HEK293 (cell line): ENCODE results near the gene PRDM5.

ENCODE experiments used
- CTCF ChIP-seq: fragments of 450-650 bp; formaldehyde crosslinking; IDR thresholded peaks from 2 replicates; pipeline ENCODE4 v1.5.1; 2016; ENCODE audit warnings: missing biosample characterization, missing genetic modification characterization
- GLI4 ChIP-seq: fragments of 450-650 bp; formaldehyde crosslinking; IDR thresholded peaks from 2 replicates; pipeline ENCODE4 v1.5.1; 2016; ENCODE audit warnings: missing biosample characterization, missing genetic modification characterization
- KLF1 ChIP-seq: fragments of 450-650 bp; formaldehyde crosslinking; IDR thresholded peaks from 2 replicates; pipeline ENCODE4 v1.5.1; 2016; ENCODE audit warnings: missing biosample characterization, missing genetic modification characterization
- REST ChIP-seq: fragments of 450-650 bp; formaldehyde crosslinking; IDR thresholded peaks from 2 replicates; pipeline ENCODE4 v1.5.1; 2016; ENCODE audit warnings: missing biosample characterization, missing genetic modification characterization
- ZEB2 ChIP-seq: fragments of 450-650 bp; formaldehyde crosslinking; IDR thresholded peaks from 2 replicates; pipeline ENCODE4 v1.5.1; 2016; ENCODE audit warnings: missing biosample characterization, missing genetic modification characterization
- ZFP37 ChIP-seq: fragments of 450-650 bp; formaldehyde crosslinking; IDR thresholded peaks from 2 replicates; pipeline ENCODE4 v1.5.1; 2016; ENCODE audit warnings: missing biosample characterization, missing genetic modification characterization
- ZNF157 ChIP-seq: fragments of 450-650 bp; formaldehyde crosslinking; IDR thresholded peaks from 2 replicates; pipeline ENCODE4 v1.5.1; 2016; ENCODE audit warnings: missing biosample characterization, missing genetic modification characterization
- ZNF274 ChIP-seq, 2 experiments: fragments of 200-500 bp in 1 of 2; fragments of 450-650 bp in 1 of 2; sonication (Bioruptor generic) in 1 of 2; formaldehyde crosslinking in 1 of 2; IDR thresholded peaks; 2 replicates each; pipeline versions ENCODE4 v1.5.1 to v1.6.1; 2014 to 2016; ENCODE audit warnings: borderline replicate concordance in 1 of 2, inconsistent platforms in 1 of 2, low read length in 1 of 2, missing biosample characterization in 1 of 2, missing genetic modification characterization in 1 of 2
- ZNF292 ChIP-seq: fragments of 450-650 bp; formaldehyde crosslinking; IDR thresholded peaks from 2 replicates; pipeline ENCODE4 v1.5.1; 2016; ENCODE audit warnings: low read depth, missing biosample characterization, missing genetic modification characterization, borderline replicate concordance
- ZNF335 ChIP-seq: fragments of 450-650 bp; formaldehyde crosslinking; conservative IDR thresholded peaks from 2 replicates; pipeline ENCODE4 v1.5.1; 2016; ENCODE audit warnings: missing biosample characterization, missing genetic modification characterization
- ZNF514 ChIP-seq: fragments of 450-650 bp; formaldehyde crosslinking; IDR thresholded peaks from 2 replicates; pipeline ENCODE4 v1.5.1; 2016; ENCODE audit warnings: missing biosample characterization, missing genetic modification characterization
- ZNF530 ChIP-seq: fragments of 450-650 bp; formaldehyde crosslinking; IDR thresholded peaks from 2 replicates; pipeline ENCODE4 v1.5.1; 2016; ENCODE audit warnings: low read depth, missing biosample characterization, missing genetic modification characterization
- ZNF610 ChIP-seq: fragments of 450-650 bp; formaldehyde crosslinking; IDR thresholded peaks from 2 replicates; pipeline ENCODE4 v1.5.1; 2016; ENCODE audit warnings: missing biosample characterization, missing genetic modification characterization, borderline replicate concordance
- ZXDB ChIP-seq: fragments of 450-650 bp; formaldehyde crosslinking; IDR thresholded peaks from 2 replicates; pipeline ENCODE4 v1.5.1; 2016; ENCODE audit warnings: missing biosample characterization, missing genetic modification characterization

DNA sequence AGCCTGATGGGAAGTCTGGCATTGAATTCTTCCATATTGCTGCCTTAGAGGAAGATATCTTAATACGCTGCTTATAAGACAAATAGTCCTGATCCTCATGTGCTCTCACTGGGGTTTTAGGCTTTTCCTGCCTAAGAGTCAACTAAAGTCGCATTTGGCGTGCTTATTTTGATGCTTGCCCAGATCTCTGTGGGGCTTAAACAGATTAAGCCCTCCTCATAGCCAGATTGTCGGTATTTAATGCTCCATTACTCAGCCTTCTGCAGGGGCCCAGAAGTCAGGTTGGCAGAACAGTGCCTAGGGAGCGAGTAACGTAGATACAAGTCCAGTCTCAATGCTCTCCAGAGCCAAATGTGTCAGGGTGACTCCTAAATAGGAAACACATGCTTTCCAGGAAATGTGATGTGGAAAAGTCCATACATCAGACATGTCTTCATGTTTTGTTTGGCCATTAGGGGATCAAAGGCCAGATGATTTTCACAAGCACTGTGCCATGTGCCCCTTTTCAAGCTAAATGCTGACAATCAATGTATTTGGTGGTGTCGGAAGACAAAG lies 262.8 kb downstream of the PRDM5 start:
- TF ChIP-seq KLF1 (tag by site-specific recombination) = no peak
- no peak for TF ChIP-seq CTCF (tag by site-specific recombination)
- no peak for TF ChIP-seq ZNF157 (tag by site-specific recombination)
- no peak for TF ChIP-seq ZNF514 (tag by site-specific recombination)
- TF ChIP-seq ZNF610 (tag by site-specific recombination) = no peak
- TF ChIP-seq ZEB2 (tag by site-specific recombination) = no peak
- TF ChIP-seq ZFP37 (tag by site-specific recombination) = no peak
- TF ChIP-seq GLI4 = no peak
- no peak for TF ChIP-seq ZXDB (tag by site-specific recombination)
- TF ChIP-seq ZNF530 (tag by site-specific recombination) = no peak
- no peak for TF ChIP-seq ZNF274 (IDR thresholded peaks at IDR 0.05; ENCODE audit: low read length)
- no peak for TF ChIP-seq ZNF274 (tag by site-specific recombination; IDR thresholded peaks at IDR 0.05; ENCODE audit: borderline replicate concordance)
- TF ChIP-seq ZNF335 (tag by site-specific recombination) = no peak
- no peak for TF ChIP-seq REST (tag by site-specific recombination)
- no peak for TF ChIP-seq ZNF292
